Cardiac muscle cell (in vitro differentiated cells and primary cell): ENCODE results near the gene RSPRY1. TPM values are rescaled to one million over a fixed set of nuclear protein-coding genes. Genes with fewer than 3 reads are reported as not detected.

Experiments
- DNase-seq, 2 donors: peaks; one replicate each; pipeline versions ENCODE4 v3.0.0 to v3.0.0-alpha.2; 2010 to 2017; ENCODE audit warnings: low read depth in 1 of 2, low spot score in 1 of 2
- H3K27ac ChIP-seq: fragments of 200-600 bp; sonication (generic); 2 replicates; pipeline ENCODE4 v1.5.1; 2016
- H3K27me3 ChIP-seq: fragments of 200-600 bp; sonication (generic); 2 replicates; pipeline ENCODE4 v1.6.0; 2016; ENCODE audit warnings: control low read depth
- H3K36me3 ChIP-seq: fragments of 200-600 bp; sonication (generic); 2 replicates; pipeline ENCODE4 v1.5.1; 2016; ENCODE audit warnings: control low read depth
- H3K4me1 ChIP-seq: fragments of 200-600 bp; sonication (generic); 2 replicates; pipeline ENCODE4 v1.8.1; 2017; ENCODE audit warnings: low read depth, mild to moderate bottlenecking, mixed run types
- H3K4me3 ChIP-seq: fragments of 200-600 bp; sonication (generic); 2 replicates; pipeline ENCODE4 v1.5.1; 2016; ENCODE audit warnings: mild to moderate bottlenecking
- H3K9me3 ChIP-seq: fragments of 200-600 bp; sonication (generic); 2 replicates; pipeline ENCODE4 v1.5.1; 2017; ENCODE audit warnings: low read depth, mild to moderate bottlenecking, control low read depth
- CTCF ChIP-seq: IDR thresholded peaks from 2 replicates; pipeline ENCODE4 v1.5.1; 2012; ENCODE audit warnings: low read depth, mild to moderate bottlenecking, low read length
- polyA plus RNA-seq: library from polyadenylated mRNA; unstranded; fragments of >200 nt; fragmentation: Nextera tagmentation; extraction: Ambion mirVana; gene quantifications from 2 replicates; pipeline ENCODE4 v1.2.1, GENCODE V29; 2016
- total RNA-seq: library from RNA; depleted of rRNA; stranded (reverse); fragments of >200 nt; gene quantifications from 2 replicates; pipeline ENCODE4 v1.2.3, GENCODE V29; 2016

The RSPRY1 gene
- total and polyA plus RNA-seq, 2 experiments from 2014 or later, result 30.3 to 33.2 TPM

- no peak for TF ChIP-seq CTCF
- H3K9me3 ChIP-seq, result no peaks in the 10 kb centered on the region
- no peak for DNase-seq
Measured at GRCh38 chr16:57151369-57151768, 34.8 kb upstream of the RSPRY1 start.

GRCh38 chr16:57152096-57153093 is 33.7 kb upstream of the RSPRY1 start:
- no peaks in the 10 kb centered on the region for H3K27me3 ChIP-seq
- H3K36me3 ChIP-seq, result peaks cover 3% of the 10 kb centered on the region
- H3K9me3 ChIP-seq, result no peaks in the 10 kb centered on the region
- no peak for TF ChIP-seq CTCF
- H3K4me1 ChIP-seq, result no peaks in the 10 kb centered on the region
- DNase-seq, result no peak
- H3K27ac ChIP-seq, result peak overlapping the region; percentile 23
- H3K4me3 ChIP-seq, result no peak overlapping the region

More at GRCh38 chr16:57151369-57151768, 34.8 kb upstream of the RSPRY1 start:
- Histone ChIP-seq H3K27me3 (no peaks in the 10 kb centered on the region), H3K4me1 (no peaks in the 10 kb centered on the region), H3K27ac (no peak overlapping the region), H3K36me3 (peaks cover 3% of the 10 kb centered on the region), H3K4me3 (no peak overlapping the region)

GRCh38 chr16:57153841-57154240 is 32.3 kb upstream of the RSPRY1 start:
- Histone ChIP-seq H3K9me3 (no peaks in the 10 kb centered on the region), H3K4me1 (no peaks in the 10 kb centered on the region), H3K27me3 (no peaks in the 10 kb centered on the region), H3K4me3 (no peak overlapping the region), H3K36me3 (peaks cover 7% of the 10 kb centered on the region), H3K27ac (no peak overlapping the region)
- no peak for TF ChIP-seq CTCF
- no peak for DNase-seq

- Histone ChIP-seq H3K4me1 (no peaks in the 10 kb centered on the region), H3K27me3 (no peaks in the 10 kb centered on the region), H3K9me3 (no peaks in the 10 kb centered on the region), H3K36me3 (peaks cover 13% of the 10 kb centered on the region), H3K4me3 (no peak overlapping the region), H3K27ac (no peak overlapping the region)
- DNase-seq, result no peak
- no peak for TF ChIP-seq CTCF
Measured at GRCh38 chr16:57155702-57156350, 30.3 kb upstream of the RSPRY1 start.

- no peaks in the 10 kb centered on the region for H3K9me3 ChIP-seq
Measured at GRCh38 chr16:57156351-57156703, 29.8 kb upstream of the RSPRY1 start.

More at GRCh38 chr16:57156351-57156703, 29.8 kb upstream of the RSPRY1 start:
- no peak for DNase-seq
- Histone ChIP-seq H3K4me3 (no peak overlapping the region), H3K27ac (no peak overlapping the region), H3K27me3 (no peaks in the 10 kb centered on the region), H3K4me1 (no peaks in the 10 kb centered on the region), H3K36me3 (peaks cover 13% of the 10 kb centered on the region)
- TF ChIP-seq CTCF, result no peak
